ENCODE data around the gene PTTG1. TPM values are rescaled to one million over a fixed set of nuclear protein-coding genes. Genes with fewer than 3 reads are reported as not detected.

PTTG1 gene
- total and polyA plus RNA-seq, 9 of the 15 experiments (the other 6 are each of a cell fraction or from before 2014, with no cell fraction given), result 193 to 1,088 (median 349) TPM

DNA sequence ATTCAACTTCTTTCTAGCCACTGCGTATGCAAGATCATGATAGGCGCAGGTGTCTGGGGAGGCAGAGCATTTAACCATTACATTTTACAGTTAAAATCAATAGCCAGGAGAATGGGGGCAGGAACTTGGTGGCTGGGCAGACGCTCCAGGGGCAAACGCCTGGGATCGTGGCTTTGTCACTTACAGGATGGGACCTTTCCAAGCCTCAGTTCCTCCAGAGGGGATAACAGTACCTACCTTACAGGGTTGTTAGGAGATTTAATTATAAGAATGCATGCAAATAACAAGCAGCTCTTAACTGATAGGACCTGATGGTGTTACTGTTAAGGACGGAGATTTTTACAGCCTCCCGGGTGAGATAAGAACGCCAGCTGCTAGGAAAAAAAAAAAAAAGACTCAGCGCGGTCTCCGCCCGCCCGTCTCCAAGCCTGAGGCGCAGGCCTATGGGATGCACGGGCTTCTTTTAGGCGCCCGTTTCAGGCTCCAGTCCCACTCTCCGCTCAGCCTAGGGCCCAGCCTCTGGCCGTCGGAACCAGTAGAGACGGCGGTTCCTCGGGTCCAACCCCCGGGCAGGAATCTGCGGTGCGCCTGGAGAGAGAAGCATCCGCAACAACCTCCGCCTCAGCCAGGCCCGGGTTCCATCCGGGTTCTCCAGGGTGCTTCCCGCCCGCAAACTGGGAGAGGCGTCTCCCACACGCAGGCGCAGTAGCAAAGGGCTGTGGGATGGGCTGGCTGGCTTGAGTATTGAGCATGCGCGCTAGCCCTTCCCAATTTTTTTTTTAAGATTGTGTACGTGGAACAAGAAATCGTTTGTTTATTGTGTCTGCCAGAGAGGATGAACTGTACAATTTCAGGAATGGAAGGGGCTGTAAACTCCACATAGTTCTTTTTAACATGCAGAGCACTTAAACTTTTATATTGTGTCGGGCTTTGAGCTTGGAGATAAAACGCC lies 22.0 kb upstream of the PTTG1 start, which contains the start of gene FAM200C (continued):
- TF ChIP-seq RCOR1 (IDR thresholded peaks at IDR 0.05; ENCODE audit: borderline replicate concordance in 1 of 2, low read depth in 2 of 2, low read length in 2 of 2) (peak in 1 of 2 experiments; percentile 55; a peak in 3 of 4 replicates), NR4A1 (CRISPR knock-in tag; IDR thresholded peaks at IDR 0.05) (no peak), NR4A1 (tag; IDR thresholded peaks at IDR 0.05) (0 out of 2 replicates have a peak, but pooled peaks have one; percentile 62), JUND (IDR thresholded peaks at IDR 0.05; ENCODE audit: borderline replicate concordance, low read depth, low read length) (no peak), JUND (tag; IDR thresholded peaks at IDR 0.05; ENCODE audit: borderline replicate concordance, low read depth, low read length) (0 out of 3 replicates have a peak, but pooled peaks have one; percentile 11), TARDBP (IDR thresholded peaks at IDR 0.05) (no peak), SREBF2 (CRISPR knock-in tag; IDR thresholded peaks at IDR 0.05) (no peak), TEAD4 (IDR thresholded peaks at IDR 0.05; ENCODE audit: low read length) (peak; percentile 40), TEAD4 (CRISPR knock-in tag; IDR thresholded peaks at IDR 0.05; ENCODE audit: borderline replicate concordance) (no peak), ZNF75A (CRISPR knock-in tag; IDR thresholded peaks at IDR 0.05) (peak; percentile 63; the same call in 1 of the 2 replicates), RBBP5 (IDR thresholded peaks at IDR 0.05; ENCODE audit: borderline replicate concordance, insufficient read depth, low read length, poor library complexity, severe bottlenecking) (peak; percentile 73), HNRNPL (IDR thresholded peaks at IDR 0.05; ENCODE audit: low read depth, low read length) (no peak), TBL1XR1 (IDR thresholded peaks at IDR 0.05; ENCODE audit: low read length in 2 of 2) (peak in 1 of 2 experiments; percentile 54; a peak in 1 of 4 replicates), HMGN3 (IDR thresholded peaks at IDR 0.05; ENCODE audit: borderline replicate concordance, extremely low read depth, insufficient read length, low read depth, low read length) (peak; percentile 58), EP300 (IDR thresholded peaks at IDR 0.05; ENCODE audit: low read length) (no peak), MBD2 (IDR thresholded peaks at IDR 0.05; ENCODE audit: borderline replicate concordance, low read depth) (peak; percentile 59; the same call in 1 of the 2 replicates), POLR2AphosphoS2 (IDR thresholded peaks at IDR 0.05; ENCODE audit: low read length) (peak; percentile 86; the same call in 1 of the 2 replicates), ZBTB12 (CRISPR knock-in tag; IDR thresholded peaks at IDR 0.05) (no peak), VEZF1 (CRISPR knock-in tag; IDR thresholded peaks at IDR 0.05) (peak; percentile 40), DIDO1 (tag; IDR thresholded peaks at IDR 0.05; ENCODE audit: low read depth) (no peak), FOXJ2 (tag; IDR thresholded peaks at IDR 0.05) (no peak), POLR3G (IDR thresholded peaks at IDR 0.05; ENCODE audit: extremely low read depth, insufficient read length, insufficient replicate concordance) (no peak)
- TF ChIP-seq, protein P1, sequence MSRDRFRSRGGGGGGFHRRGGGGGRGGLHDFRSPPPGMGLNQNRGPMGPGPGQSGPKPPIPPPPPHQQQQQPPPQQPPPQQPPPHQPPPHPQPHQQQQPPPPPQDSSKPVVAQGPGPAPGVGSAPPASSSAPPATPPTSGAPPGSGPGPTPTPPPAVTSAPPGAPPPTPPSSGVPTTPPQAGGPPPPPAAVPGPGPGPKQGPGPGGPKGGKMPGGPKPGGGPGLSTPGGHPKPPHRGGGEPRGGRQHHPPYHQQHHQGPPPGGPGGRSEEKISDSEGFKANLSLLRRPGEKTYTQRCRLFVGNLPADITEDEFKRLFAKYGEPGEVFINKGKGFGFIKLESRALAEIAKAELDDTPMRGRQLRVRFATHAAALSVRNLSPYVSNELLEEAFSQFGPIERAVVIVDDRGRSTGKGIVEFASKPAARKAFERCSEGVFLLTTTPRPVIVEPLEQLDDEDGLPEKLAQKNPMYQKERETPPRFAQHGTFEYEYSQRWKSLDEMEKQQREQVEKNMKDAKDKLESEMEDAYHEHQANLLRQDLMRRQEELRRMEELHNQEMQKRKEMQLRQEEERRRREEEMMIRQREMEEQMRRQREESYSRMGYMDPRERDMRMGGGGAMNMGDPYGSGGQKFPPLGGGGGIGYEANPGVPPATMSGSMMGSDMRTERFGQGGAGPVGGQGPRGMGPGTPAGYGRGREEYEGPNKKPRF (IDR thresholded peaks at IDR 0.05; ENCODE audit: low read depth, low read length), result no peak

Measured in K562 (cell line).